VCaP (cell line): ENCODE results near the gene PDE4D.

ENCODE experiments used
- H3K27ac ChIP-seq: fragments of 450-650 bp; 2 replicates; pipeline ENCODE4 v1.5.1; 2017
- TF ChIP-seq, protein P1 (sequence below): fragments of 450-650 bp; conservative IDR thresholded peaks from 2 replicates; pipeline ENCODE4 v1.5.1; 2017; ENCODE audit warnings: mild to moderate bottlenecking, moderate library complexity

PDE4D gene

DNA sequence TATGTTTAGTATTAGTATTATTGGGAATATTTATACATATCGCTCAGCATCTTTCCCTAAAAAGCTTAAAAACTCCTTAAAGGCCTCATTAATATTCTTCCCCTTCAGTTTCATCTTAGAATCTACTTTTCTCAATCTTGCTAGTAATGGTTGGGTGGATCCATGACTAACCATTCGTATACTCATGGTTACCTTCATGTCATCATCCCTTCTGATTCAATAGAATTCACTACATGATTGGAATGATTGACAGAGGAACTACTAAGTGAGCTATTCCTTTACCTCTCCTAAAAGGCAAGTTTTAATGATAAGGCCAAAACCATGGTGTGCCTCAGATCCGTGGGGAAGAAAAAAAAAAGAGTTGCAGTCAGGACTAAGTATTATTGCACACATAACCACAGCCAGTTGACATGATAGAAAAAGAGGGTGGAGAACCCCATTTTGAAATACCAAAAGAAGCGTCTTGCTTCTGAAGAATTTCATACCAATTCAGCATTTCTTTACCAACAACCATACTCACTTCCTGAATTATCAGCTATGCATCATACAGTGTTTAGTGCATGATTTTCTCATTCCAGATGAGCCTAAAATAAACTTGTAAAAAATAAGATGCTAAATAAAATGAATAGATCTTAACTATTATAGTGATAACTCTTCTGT is 624.6 kb downstream of the PDE4D start:
- TF ChIP-seq, protein P1, sequence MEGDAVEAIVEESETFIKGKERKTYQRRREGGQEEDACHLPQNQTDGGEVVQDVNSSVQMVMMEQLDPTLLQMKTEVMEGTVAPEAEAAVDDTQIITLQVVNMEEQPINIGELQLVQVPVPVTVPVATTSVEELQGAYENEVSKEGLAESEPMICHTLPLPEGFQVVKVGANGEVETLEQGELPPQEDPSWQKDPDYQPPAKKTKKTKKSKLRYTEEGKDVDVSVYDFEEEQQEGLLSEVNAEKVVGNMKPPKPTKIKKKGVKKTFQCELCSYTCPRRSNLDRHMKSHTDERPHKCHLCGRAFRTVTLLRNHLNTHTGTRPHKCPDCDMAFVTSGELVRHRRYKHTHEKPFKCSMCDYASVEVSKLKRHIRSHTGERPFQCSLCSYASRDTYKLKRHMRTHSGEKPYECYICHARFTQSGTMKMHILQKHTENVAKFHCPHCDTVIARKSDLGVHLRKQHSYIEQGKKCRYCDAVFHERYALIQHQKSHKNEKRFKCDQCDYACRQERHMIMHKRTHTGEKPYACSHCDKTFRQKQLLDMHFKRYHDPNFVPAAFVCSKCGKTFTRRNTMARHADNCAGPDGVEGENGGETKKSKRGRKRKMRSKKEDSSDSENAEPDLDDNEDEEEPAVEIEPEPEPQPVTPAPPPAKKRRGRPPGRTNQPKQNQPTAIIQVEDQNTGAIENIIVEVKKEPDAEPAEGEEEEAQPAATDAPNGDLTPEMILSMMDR = no peak
- H3K27ac ChIP-seq = no peak overlapping the region

DNA sequence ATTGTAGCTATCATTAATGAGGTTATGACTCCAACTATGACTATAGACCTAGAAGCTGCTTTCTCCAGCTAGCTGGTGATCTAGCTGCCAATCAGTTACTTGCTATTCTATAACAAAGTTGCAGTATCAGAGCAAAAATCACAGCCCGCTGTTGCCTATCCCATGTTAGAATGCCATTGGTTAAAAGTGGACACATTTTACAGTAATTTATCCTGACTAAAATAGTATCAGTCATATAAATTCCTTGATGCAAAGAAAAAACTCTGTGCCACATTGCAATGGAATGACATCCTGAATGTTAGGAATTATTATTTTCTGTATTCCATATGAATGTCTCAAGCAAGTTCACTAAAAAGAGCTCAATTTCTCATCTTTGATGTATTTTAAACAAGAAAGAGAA is 626.5 kb downstream of the PDE4D start:
- TF ChIP-seq, protein P1 = no peak
- H3K27ac ChIP-seq = no peak overlapping the region

DNA sequence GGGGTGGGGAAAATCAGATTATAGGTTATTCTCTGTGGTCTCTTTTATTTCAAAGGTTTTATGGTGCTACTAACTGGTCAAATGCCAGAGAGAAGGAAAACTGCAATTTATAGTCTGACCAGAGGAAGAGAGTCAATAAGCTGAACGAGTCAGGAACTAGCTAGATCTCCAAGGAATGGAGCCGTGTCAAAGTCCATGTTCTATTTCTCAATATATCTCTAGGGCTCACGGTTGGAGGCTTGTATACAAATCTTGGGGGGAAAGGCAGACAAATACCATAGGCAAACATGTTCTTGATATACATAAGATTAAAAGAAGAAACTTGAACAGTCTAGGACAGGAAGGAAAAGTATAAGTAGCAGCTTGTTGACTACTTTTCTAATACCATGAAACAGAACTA is 627.1 kb downstream of the PDE4D start:
- TF ChIP-seq, protein P1 = no peak
- H3K27ac ChIP-seq = no peak overlapping the region

DNA sequence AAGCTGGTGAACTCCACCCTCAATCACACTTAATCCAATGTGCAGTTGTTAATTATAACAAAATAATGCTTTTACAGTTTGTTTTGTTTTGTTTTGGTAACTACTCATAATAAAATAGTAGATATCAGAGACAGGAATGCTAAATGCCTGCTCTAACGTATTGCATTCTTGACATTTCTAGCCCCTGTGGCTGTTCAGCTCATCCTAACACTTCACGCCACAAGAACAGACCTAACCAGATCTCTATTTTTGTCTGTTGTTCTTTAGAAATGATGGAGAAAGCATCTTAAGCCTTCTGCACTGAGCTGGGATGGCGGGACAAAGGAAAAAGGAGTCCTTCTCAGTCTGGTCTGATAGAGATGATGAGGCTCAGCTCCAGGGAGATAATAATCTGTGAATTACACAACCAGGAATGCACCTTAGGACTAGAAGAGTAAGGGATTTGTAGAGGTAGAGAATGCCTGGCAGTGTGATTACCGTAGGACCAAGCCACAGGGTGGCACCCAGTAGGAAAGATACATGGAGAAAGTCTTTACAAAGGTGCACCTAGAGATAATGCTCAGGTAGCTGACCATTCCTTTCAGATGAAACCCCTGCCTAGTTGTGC is 628.8 kb downstream of the PDE4D start:
- no peak overlapping the region for H3K27ac ChIP-seq
- TF ChIP-seq, protein P1 = no peak

DNA sequence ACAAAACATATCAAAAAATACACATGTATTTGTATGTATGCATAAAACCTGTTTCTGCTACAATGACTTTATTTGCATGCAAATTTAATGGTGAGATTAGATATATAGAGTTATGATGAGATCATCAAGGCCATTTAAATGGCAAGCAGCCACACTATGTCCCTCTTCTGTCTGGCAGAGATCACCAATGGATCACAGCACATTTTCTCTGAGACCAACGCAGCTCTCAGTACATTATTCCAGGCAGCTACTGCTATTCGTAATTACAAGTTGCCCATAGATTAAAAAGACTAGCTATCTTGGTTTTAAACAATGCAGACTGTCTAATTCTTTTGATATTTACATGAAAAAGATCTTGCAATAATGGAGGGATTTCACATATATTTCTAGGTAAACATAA is 629.5 kb downstream of the PDE4D start:
- H3K27ac ChIP-seq = no peak overlapping the region
- TF ChIP-seq, protein P1 = no peak

DNA sequence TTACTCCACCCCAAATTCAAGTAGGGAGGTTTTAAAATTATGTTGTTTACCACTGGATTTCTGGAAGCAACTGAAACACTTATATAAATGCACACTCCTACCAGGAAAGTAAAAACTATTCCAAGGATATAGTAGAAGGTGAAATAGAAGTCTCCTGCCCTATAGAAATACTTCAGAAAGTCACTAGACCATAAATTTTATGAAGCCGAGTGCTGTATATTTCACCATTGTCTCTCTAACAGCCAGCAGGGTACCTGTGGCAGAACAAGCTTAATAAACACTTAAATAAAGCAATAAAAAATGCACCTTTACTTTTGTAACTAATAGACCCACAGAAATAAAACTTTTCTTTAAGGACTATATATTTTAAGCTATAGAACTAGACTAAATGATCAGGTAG is 631.6 kb downstream of the PDE4D start:
- H3K27ac ChIP-seq = no peak overlapping the region
- TF ChIP-seq, protein P1 = no peak

DNA sequence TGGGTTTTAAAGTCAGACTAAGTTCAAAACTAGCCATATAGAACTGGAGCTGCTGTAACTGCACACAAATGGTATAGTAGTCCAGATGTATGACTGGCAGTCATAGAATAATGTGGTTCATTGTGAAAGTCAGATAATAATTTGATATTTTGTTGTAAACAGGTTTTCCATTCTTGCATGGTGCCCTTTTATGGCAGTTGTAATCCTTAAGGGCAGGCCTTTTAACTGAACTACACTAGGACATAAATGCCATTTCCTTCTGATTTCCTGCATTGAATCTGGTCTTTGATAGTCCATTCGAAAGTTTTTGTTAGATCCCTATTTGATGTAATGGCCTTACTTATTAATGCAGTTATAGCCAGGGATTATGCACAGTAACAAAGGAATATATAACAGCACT is 632.6 kb downstream of the PDE4D start:
- H3K27ac ChIP-seq = no peak overlapping the region
- TF ChIP-seq, protein P1 = no peak
